Activated CD8-positive, alpha-beta memory T cell treated with anti-CD3 and anti-CD28 coated beads, Interleukin-2, amount 50 U/mL, for 1 hour (primary cell): Measurements from ENCODE around the gene MRPL52.
"Not testable (repeated sequence)": the region's sequence is repeated elsewhere in the genome, so short reads cannot be mapped to it uniquely, and the experiment has no call there.

ENCODE experiments used
- DNase-seq: peaks from one replicate; pipeline ENCODE4 v3.0.0-alpha.2; 2020; ENCODE audit errors: extremely low read depth

MRPL52 gene

GRCh38 chr14:22852940-22853767 is 23.5 kb downstream of the MRPL52 start:
- peak; percentile 63 for DNase-seq

GRCh38 chr14:22854296-22854695 is 24.6 kb downstream of the MRPL52 start:
- DNase-seq: not testable (repeated sequence)

DNA sequence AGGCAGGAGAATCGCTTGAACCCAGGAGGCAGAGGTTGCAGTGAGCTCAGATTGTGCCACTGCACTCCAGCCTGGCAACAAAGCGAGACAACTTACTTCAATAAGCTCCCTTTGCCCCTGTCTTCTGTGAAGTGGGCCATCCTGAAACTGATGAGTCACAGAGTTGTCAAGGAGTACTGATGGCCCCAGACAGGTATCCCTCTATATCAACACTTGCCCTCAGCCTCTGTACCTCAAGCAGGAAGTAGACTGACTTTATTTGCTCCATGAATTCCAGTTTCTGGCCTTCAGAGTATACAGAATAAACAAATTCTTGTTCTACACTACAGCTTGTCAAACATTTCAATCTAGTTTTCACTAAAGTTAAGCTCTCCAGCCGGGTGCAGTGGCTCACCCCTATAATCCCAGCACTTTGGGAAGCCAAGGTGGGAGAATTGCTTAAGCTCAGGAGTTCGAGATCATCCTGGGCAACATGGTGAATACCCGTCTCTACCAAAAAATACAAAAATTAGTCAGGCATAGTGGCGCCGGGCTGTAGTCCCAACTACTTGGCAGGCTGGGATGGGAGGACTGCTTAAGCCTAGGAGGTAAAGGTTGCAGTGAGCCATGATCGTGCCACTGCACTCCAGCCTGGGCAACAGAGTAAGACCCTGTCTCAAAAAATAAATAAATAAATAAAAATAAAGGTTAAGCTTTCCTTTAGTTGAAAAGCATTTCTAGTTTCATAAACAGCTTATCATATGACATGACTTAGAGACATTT is 25.5 kb downstream of the MRPL52 start:
- DNase-seq: no peak

GRCh38 chr14:22856428-22856827 is 26.7 kb downstream of the MRPL52 start:
- DNase-seq: no peak

DNA sequence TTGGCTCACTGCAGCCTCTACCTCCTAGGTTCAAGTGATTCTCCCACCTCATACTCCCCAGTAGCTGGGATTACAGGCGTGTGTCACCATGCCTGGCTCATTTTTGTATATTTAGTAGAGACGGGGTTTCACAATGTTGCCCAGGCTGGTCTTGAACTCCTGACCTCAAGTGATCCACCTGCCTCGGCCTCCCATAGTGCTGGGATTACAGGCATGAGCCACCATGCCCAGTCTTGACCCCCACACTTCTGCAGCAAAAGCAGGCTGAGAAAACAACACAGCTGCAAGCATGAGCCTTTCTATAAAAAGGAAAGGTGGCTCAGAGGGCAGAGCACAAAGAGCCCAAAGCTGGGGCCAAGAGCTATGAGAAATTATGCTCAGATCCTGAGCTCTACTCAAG is 30.7 kb downstream of the MRPL52 start:
- not testable (repeated sequence) for DNase-seq

DNA sequence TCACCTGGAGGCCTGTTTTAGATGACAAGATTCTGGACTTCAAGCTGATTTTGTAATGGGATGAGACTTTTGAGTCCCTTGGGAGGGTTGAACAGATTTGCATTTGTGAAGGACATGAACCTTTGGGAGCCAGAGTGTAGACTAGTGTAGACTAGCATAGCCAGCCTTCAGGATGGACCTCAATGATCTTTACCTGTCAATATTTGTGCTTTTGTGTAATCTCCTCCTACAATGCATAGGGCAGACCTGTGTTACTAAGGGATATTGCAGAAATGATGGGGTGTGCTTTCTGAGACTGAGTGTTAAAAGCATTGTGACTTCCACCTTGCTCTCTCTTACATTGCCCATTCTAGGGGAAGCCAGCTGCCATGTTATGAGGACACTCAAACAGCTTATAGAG is 32.0 kb downstream of the MRPL52 start:
- DNase-seq: no peak

DNA sequence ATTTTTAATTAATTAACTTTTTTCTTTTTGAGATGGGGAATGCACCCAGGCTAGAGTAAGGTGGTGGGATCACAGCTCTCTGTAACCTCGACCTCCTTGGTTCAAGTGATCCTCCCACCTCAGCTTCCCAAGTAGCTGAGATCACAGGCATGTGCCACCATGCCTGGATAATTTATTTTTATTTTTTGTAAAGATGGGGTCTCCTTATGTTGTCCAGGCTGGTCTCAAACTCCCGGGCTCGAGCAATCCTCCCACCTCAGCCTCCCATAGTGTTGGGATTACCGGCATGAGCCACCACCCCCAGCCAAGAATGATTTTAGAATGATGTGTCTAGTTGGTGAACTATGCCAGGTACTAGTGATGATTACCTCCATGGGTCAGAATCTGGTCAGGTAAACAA is 35.3 kb downstream of the MRPL52 start:
- DNase-seq: no peak

DNA sequence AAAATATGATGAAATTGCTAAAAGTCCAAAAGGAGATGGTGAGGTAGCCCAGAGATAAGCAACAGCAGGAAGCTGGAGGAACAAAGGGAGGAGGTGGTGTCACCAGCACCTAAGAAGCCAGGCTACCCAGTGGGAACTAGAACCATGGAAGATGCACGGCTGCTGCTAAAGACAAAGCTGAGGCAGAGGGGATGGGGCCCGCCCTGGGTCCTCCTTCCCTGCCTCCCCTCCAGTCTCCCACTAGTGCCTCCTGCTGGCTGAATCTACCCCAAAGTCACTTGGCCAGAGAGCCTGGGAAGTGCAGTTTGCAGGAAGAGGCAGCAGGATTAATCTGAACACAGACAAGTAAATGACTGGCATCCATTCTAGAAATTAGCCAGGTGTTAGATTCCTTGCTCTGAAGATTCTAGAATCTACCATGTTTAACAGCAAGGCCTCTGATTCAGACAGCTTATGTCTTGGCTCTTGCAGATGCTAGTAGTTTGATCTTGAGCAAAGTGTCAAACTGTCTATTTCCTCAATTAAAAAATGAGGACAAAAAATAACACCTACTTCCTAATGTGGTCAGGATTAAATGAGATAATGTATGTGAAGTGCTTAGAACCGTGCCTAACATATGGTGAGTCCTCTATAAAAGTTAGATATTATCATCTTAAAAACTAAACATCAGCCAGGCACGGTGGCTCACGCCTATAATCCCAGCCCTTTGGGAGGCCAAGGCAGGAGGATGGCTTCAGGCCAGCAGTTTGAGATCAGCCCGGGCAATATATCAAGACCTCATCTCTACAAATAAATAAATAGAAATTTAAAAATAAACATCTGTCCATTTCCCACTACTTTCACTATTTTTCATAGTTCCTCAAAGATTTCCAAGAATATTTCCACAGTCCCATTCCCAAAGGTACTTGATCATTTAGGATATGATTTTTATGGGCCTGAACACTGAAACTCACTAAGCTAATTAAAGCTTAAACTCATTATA is 36.0 kb downstream of the MRPL52 start:
- DNase-seq: no peak

DNA sequence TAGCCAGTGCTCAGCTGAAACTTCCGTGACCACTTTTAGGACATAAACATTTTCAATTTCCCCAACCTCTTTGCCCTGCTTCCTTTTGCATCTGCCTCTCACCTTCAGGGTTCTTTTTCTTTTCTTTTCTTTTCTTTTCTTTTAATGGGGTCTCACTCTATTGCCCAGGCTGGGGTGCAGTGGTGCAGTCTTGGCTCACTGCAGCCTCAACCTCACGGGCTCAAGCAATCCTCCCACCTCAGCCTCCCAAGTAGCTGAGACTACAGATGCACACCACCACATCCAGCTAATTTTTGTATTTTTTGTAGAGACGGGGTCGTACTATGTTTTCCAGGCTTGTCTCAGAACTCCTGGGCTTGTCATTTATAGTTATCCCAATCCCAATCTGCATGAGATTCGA is 37.2 kb downstream of the MRPL52 start:
- no peak for DNase-seq

GRCh38 chr14:22870811-22871223 is 41.1 kb downstream of the MRPL52 start:
- DNase-seq: no peak

- peak; percentile 32 for DNase-seq
Measured at GRCh38 chr14:22871224-22872032, 41.7 kb downstream of the MRPL52 start, which contains the start of gene LRP10. TSS of gene LRP10 (plus strand) at chr14:22871740. CDS start at chr14:22872304, 564 bp downstream.

- no peak for DNase-seq
Measured at GRCh38 chr14:22872033-22872832, 42.5 kb downstream of the MRPL52 start.

GRCh38 chr14:22872833-22873520 is 43.3 kb downstream of the MRPL52 start:
- no peak for DNase-seq

GRCh38 chr14:22875003-22875747 is 45.5 kb downstream of the MRPL52 start:
- no peak for DNase-seq

GRCh38 chr14:22875748-22876319 is 46.1 kb downstream of the MRPL52 start:
- no peak for DNase-seq

DNA sequence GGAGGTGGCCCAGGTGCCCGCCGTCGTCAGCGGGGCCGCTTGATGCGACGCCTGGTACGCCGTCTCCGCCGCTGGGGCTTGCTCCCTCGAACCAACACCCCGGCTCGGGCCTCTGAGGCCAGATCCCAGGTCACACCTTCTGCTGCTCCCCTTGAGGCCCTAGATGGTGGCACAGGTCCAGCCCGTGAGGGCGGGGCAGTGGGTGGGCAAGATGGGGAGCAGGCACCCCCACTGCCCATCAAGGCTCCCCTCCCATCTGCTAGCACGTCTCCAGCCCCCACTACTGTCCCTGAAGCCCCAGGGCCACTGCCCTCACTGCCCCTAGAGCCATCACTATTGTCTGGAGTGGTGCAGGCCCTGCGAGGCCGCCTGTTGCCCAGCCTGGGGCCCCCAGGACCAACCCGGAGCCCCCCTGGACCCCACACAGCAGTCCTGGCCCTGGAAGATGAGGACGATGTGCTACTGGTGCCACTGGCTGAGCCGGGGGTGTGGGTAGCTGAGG is 47.4 kb downstream of the MRPL52 start:
- no peak for DNase-seq

DNA sequence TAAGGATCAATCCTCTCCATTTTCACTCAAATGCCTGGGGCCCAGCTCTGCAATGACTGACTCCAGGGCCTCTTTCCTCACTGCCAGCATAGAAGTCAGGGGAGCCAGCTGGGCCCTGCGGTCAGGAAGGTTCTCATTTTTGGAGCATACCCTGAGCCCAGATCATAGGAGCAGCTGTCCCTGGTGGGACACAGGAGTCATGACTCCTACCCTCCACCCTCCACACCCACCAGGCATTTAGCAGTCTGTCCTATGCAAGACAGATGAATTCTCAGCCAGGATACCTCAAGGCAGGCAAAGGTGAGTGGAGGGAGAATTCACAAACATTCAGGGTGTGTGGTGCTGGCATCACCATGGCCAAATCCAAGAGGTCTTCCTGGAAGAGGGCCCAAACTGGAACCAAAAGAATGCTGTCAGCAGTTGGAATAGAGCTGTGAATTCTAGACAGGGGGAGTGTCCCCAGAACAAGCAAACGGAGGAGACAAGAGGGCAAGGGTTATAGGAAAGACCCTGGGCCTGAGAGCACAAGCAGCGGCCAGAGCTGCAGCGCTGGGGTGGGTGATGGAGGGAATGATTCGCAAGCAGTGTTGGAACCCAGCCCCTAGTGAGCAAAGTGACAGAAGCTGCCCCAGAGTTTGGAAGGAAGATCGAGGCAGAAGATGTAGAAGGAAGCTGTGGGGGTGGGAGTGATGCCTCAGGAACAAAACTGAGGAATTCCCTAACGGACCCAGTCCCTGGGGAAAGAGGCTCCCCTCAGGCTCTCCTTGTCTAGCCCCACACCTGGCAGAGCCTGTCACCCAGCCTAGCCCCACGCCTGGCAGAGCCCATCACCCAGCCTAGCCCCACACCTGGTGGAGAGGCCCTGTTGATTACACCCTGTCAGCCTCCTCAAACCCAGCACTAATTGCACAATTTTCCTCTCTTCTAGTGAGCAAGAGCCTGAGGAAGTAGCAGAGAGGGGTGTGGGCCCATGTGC is 48.9 kb downstream of the MRPL52 start:
- no peak for DNase-seq
